GM18951 (cell line): ENCODE measurements around the gene ATP6V0A1.

ENCODE experiments used
- POLR2A ChIP-seq: IDR thresholded peaks from 4 replicates; pipeline ENCODE4 v1.6.1; 2011; ENCODE audit warnings: mild to moderate bottlenecking; ENCODE audit not compliant: insufficient read length, insufficient read depth; ENCODE audit errors: extremely low read depth
- in situ Hi-C: fragments of 300-500 bp; cut with MboI; formaldehyde crosslinking; loops from one replicate; pipeline ENCODE4 v1.12.0; 2022; ENCODE audit warnings: low sequenced_read_pairs, mixed read lengths, inconsistent platforms; ENCODE audit not compliant: unreplicated experiment

The ATP6V0A1 gene

GRCh38 chr17:42512733-42513251 is 54.1 kb downstream of the ATP6V0A1 start:
- in situ Hi-C loops, result no loop called here
- no peak for TF ChIP-seq POLR2A

DNA sequence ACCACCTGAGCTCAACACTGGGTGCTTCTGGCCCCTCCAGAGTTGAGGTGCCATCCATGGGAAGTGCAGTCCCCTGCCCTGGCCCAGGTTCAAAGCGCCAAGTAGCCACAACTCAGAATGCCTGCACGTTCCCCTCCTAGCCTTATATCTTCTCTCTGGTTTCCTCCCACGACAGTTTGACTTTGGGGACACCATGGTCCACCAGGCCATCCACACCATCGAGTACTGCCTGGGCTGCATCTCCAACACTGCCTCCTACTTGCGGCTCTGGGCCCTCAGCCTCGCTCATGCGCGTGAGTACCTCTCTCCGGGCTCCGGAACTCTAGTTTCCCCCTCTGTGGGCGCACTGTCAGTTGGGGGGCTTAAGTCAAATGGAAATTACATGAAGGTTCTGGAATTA is 55.0 kb downstream of the ATP6V0A1 start:
- in situ Hi-C loops, result no loop called here
- no peak for TF ChIP-seq POLR2A

DNA sequence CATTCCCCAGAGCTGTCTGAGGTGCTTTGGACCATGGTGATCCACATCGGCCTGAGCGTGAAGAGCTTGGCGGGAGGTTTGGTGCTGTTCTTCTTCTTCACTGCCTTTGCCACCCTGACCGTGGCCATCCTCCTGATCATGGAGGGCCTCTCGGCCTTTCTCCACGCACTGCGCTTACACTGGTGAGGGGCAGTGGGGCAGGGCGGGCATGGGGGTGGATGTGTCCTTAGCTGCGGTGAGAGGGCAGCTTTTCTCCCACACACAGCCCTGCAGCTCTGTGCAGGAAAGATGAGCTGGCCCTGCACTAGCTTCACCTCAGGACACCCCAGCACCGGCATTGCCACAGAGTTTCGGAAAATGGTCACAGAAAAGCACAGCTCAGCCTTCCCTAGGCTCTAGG is 55.6 kb downstream of the ATP6V0A1 start:
- in situ Hi-C loops, result no loop called here
- TF ChIP-seq POLR2A, result no peak

DNA sequence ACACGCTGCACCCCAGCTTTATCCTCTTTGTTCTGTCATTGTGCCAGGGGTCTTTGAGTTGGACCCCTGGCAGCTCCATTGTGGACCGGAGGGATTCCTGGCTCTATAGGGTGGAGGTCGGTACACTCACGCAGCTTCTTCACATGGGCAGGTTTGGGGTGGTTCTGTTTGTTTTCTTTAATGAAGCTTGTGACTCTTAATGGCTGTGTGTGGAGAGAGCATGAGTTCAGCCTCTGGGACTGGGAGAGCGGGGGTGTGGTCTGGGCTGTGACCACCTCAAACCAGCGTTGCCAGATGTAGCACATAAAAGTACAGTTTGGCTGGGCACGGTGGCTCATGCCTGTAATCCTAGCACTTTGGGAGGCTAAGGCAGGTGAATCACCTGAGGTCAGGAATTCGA is 56.2 kb downstream of the ATP6V0A1 start:
- in situ Hi-C loops, result no loop called here
- no peak for TF ChIP-seq POLR2A

- in situ Hi-C loops, result no loop called here
- no peak for TF ChIP-seq POLR2A
Measured at GRCh38 chr17:42517516-42517915, 58.8 kb downstream of the ATP6V0A1 start.

GRCh38 chr17:42518046-42518754 is 59.5 kb downstream of the ATP6V0A1 start:
- no peak for TF ChIP-seq POLR2A
- in situ Hi-C loops, result no loop called here

GRCh38 chr17:42518755-42519545 is 60.3 kb downstream of the ATP6V0A1 start:
- in situ Hi-C loops, result no loop called here
- no peak for TF ChIP-seq POLR2A

DNA sequence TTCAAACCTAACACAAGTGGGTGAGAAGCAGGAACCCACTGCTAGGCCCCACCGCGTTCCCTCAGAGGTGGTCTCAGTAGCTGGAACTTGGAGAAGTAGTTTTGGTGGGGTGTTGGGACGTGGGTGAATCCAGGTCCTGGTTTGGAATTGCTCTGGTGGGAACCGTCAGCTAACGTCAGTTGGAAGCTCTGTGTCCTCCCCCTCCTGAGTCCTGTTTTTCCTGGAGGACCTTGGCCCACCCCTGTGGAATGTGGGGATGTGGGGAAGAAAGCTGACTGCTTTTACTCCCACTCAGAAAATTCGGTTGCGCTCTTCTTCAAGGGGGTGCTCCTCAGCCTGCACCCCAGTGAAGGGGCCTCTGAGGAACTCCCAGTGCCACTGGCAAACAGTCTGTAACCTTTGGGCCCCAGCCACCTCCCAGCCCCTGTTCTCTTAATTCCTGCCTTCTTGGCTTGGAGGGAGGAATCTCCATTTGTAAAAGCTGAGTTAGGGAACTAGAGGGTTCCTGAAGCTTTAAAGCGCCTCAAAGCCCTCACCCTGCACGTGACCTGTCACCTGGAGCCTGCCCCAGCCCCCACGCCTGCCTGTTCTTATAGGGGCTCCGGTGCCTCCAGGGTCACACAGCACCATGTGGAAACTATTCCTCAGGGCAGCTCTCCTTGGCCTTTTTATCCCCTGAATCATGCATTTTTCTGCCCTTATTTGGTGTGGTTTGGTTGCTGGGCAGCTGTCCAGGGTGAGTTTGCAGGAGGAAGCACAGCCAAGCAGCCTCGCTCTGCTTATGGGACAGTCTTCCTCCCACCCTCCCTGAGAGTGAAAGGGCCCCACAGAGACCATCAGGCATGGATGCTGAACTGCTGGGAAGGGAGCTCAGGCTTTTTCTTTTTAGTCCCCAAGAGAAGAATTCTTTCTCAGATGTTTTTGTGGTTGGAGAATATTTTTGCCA is 61.1 kb downstream of the ATP6V0A1 start:
- in situ Hi-C loops, result no loop called here
- no peak for TF ChIP-seq POLR2A

DNA sequence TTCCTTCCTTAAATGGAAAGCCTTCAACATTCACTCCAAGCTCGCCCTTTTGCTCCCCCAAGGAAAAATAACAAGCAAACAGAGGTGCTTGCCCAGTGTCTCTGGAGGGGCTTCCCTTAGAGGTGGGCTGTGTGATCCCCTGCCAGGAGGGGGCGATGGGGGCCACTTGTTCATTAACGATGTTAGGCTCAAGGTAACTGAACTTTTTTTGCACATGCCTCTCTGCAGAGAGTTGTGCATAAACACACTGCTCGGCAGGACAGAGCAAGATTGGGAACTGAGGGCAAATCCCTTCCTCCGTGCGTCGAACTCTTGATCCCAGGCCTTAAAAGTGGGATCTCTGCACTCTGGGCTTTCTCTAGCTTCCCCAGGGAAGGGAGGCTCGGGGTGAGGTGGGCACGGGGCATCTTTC is 61.9 kb downstream of the ATP6V0A1 start:
- in situ Hi-C loops, result no loop called here
- no peak for TF ChIP-seq POLR2A

DNA sequence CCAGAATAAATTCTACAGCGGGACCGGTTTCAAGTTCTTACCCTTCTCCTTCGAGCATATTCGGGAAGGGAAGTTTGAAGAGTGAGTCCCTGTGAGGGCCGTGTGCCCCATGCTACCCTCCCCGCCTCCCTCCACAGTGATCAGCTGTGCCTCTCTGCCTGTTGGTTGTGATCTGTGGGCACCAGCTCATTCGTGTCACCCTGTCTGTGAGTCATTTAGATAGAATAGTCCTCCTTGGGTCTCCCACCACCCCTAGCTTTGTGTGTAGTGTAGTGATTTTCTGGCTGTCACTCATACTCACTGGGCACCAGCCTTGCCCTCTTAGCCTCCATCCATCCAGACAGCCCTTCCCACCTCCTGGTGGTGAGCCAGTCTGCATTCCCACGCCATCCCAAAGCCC is 62.4 kb downstream of the ATP6V0A1 start:
- TF ChIP-seq POLR2A, result no peak
- in situ Hi-C loops, result no loop called here

GRCh38 chr17:42521666-42522262 is 63.1 kb downstream of the ATP6V0A1 start:
- no peak for TF ChIP-seq POLR2A
- in situ Hi-C loops, result no loop called here

- no peak for TF ChIP-seq POLR2A
- in situ Hi-C loops, result no loop called here
Measured at GRCh38 chr17:42522263-42522790, 63.6 kb downstream of the ATP6V0A1 start.

DNA sequence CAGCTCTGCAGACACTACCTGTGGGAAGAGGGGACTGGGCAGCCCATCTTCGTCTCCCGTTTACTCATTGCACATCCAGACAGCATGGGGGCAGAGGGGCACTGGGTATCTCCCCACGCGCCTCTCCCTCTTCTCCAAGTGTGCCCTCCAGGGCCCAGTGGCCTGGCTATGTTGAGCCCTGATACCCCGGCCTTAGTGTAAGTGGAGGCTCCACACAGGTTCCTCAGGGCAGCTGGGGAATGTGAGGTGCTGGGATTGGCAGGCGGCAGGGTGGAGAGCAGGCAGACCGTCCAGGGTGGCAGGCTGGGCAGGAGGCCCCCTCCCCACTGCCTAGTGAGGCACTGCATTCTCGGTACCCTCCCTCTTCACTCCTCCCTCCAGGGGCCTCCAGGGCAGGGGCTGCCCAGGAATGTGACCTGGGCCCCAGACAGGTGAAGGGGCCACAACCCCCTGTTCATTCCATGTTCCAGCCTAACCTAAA is 64.2 kb downstream of the ATP6V0A1 start:
- no peak for TF ChIP-seq POLR2A
- in situ Hi-C loops, result no loop called here
